CD4-positive, alpha-beta T cell treated with Interleukin-4 for 4 hours (primary cell): ENCODE measurements around the gene GARNL3.
A peak's percentile ranks its signal among the peaks of the same experiment; 100 is the strongest.

ENCODE experiments used
- DNase-seq: peaks from one replicate; pipeline ENCODE4 v3.0.0-alpha.2; 2020

The GARNL3 gene

GRCh38 chr9:127411122-127411521 is 146.5 kb downstream of the GARNL3 start:
- no peak for DNase-seq

GRCh38 chr9:127415141-127415540 is 150.6 kb downstream of the GARNL3 start:
- DNase-seq, result no peak

GRCh38 chr9:127415657-127416056 is 151.1 kb downstream of the GARNL3 start:
- DNase-seq, result no peak

- no peak for DNase-seq
Observed at GRCh38 chr9:127417131-127418036, 152.8 kb downstream of the GARNL3 start.

- peak; percentile 33 for DNase-seq
Observed at GRCh38 chr9:127418037-127418471, 153.5 kb downstream of the GARNL3 start.

GRCh38 chr9:127419348-127419747 is 154.8 kb downstream of the GARNL3 start:
- no peak for DNase-seq

- no peak for DNase-seq
Observed at GRCh38 chr9:127421057-127421456, 156.5 kb downstream of the GARNL3 start.

- no peak for DNase-seq
Observed at GRCh38 chr9:127422133-127422782, 157.7 kb downstream of the GARNL3 start.

- no peak for DNase-seq
Observed at GRCh38 chr9:127422787-127423186, 158.2 kb downstream of the GARNL3 start.

- no peak for DNase-seq
Observed at GRCh38 chr9:127423476-127423933, 158.9 kb downstream of the GARNL3 start.

GRCh38 chr9:127423934-127424675 is 159.5 kb downstream of the GARNL3 start, which contains the start of gene ZNF79:
Gene ZNF79 (plus strand): TSS chr9:127424382. CDS start chr9:127424788, 406 bp downstream.
- peak; percentile 86 for DNase-seq

- DNase-seq, result no peak
Observed at GRCh38 chr9:127424676-127424999, 160.1 kb downstream of the GARNL3 start.

GRCh38 chr9:127426756-127427155 is 162.2 kb downstream of the GARNL3 start:
- peak; percentile 34 for DNase-seq

GRCh38 chr9:127428348-127428747 is 163.8 kb downstream of the GARNL3 start:
- DNase-seq, result no peak

- no peak for DNase-seq
Observed at GRCh38 chr9:127430415-127430814, 165.8 kb downstream of the GARNL3 start.

- DNase-seq, result peak; percentile 36
Observed at GRCh38 chr9:127437497-127438264, 173.1 kb downstream of the GARNL3 start.

- DNase-seq, result no peak
Observed at GRCh38 chr9:127438394-127438793, 173.8 kb downstream of the GARNL3 start.
